ENCODE measurements around the gene SPRED3.

Gene SPRED3

GRCh38 chr19:38412491-38412890 lies 24.0 kb downstream of the SPRED3 start:
- no peak overlapping the region for H3K4me3 ChIP-seq (ENCODE audit: low read depth, low read length)
- no peak for DNase-seq (ENCODE audit: low read depth)
- TF ChIP-seq, protein P1, sequence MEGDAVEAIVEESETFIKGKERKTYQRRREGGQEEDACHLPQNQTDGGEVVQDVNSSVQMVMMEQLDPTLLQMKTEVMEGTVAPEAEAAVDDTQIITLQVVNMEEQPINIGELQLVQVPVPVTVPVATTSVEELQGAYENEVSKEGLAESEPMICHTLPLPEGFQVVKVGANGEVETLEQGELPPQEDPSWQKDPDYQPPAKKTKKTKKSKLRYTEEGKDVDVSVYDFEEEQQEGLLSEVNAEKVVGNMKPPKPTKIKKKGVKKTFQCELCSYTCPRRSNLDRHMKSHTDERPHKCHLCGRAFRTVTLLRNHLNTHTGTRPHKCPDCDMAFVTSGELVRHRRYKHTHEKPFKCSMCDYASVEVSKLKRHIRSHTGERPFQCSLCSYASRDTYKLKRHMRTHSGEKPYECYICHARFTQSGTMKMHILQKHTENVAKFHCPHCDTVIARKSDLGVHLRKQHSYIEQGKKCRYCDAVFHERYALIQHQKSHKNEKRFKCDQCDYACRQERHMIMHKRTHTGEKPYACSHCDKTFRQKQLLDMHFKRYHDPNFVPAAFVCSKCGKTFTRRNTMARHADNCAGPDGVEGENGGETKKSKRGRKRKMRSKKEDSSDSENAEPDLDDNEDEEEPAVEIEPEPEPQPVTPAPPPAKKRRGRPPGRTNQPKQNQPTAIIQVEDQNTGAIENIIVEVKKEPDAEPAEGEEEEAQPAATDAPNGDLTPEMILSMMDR (IDR thresholded peaks at IDR 0.05; ENCODE audit: low read depth, low read length, missing control alignments), result no peak

- TF ChIP-seq, protein P1 (IDR thresholded peaks at IDR 0.05; ENCODE audit: low read depth, low read length, missing control alignments), result no peak
- H3K4me3 ChIP-seq (ENCODE audit: low read depth, low read length), result no peak overlapping the region
- DNase-seq (ENCODE audit: low read depth), result no peak
Measured at GRCh38 chr19:38412961-38413360, 24.5 kb downstream of the SPRED3 start.

- H3K4me3 ChIP-seq (ENCODE audit: low read depth, low read length), result no peak overlapping the region
- TF ChIP-seq, protein P1 (IDR thresholded peaks at IDR 0.05; ENCODE audit: low read depth, low read length, missing control alignments), result no peak
- DNase-seq (ENCODE audit: low read depth), result no peak
Measured at GRCh38 chr19:38413416-38413815, 24.9 kb downstream of the SPRED3 start.

DNA sequence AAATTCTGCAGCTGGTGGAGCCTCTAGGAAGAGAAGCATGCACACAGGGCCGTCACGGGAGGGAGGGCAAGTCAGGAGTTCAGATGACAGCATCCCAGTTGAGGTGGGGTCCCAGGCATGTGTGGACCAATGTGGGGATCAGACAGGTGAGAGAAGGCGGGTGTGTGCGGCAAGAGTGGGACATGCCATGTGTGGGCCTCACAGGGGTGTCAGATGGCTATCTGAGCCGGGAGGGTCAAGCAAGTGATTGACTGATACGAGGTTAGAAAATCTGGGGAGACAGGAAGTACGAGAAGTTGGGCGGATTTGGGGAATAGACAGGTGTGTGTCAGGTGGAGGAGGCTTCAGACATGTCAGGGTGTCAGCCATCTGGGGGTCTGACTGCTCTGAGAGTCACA lies 28.6 kb downstream of the SPRED3 start:
- H3K4me3 ChIP-seq (ENCODE audit: low read depth, low read length), result no peak overlapping the region
- TF ChIP-seq, protein P1 (IDR thresholded peaks at IDR 0.05; ENCODE audit: low read depth, low read length, missing control alignments), result no peak
- no peak for DNase-seq (ENCODE audit: low read depth)

DNA sequence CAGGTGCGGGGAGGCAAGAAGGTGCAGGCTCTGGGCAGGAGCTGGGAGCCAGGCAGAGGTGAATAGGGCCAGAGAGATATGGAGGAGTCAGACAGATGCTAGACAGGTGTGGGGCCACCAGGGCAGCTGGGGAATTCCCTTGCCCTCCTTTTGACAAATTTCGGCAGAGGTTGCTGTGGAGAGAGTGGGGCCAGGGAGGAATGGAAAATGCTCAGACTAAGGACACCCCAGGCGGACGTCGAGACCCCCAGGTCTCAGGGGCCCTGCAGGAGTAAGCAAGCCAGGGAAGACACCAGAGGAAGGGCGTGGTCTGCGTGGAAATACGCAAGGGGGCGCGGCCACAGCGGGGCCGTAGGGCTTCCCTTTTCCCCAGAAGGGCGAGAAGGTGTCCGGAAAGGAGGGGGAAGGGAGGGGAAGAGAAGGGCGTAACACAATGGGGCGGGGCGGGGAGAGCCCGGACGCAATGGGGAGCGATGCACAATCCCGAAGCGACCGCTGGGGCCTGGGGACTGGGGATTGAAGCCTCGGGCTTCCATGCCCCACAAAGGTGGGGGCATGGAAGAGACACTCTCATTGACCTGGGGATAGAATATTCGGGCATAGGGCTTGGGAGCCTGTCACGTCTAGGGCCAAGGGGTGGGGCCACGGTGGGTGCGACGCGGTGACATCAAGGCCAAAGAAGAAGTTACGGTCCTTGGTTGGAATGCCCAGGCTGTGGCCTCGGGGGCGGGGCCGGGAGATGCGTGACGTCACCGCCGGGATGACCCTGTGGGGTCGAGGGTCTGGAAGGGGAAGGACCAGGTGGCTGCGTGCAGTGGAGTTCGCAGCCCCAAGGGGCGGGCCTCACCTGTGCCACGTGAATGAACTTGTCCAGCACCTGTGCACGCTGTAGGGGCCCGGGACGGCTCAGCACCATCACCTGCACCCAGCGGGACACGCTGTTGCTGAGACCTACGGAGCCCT lies 29.3 kb downstream of the SPRED3 start:
- DNase-seq (ENCODE audit: low read depth), result peak; percentile 38

DNA sequence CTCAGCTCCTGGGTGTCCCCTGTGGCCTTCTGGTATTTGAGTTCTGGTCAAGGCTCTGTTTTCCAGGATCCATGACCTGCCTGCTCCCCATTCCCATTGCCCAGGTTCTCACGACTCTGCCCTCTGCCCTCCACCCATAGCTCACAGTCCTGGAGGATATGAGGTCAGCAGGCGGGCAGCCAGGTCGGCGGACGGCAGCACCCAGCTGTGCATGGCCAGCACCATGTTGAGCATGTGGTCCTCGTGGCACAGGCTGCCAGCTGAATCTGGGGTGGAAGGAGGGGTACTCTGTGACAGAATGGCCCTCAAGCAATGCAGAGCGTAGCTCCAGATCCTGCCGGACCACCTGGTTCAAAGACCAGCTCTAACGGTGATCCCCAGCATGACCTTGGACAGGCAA lies 32.4 kb downstream of the SPRED3 start:
- no peak for DNase-seq (ENCODE audit: low read depth)
- TF ChIP-seq, protein P1 (IDR thresholded peaks at IDR 0.05; ENCODE audit: low read depth, low read length, missing control alignments), result no peak
- no peak overlapping the region for H3K4me3 ChIP-seq (ENCODE audit: low read depth, low read length)

More for the DNA sequence above, 29.3 kb downstream of the SPRED3 start:
- peak overlapping the region; percentile 46 for H3K4me3 ChIP-seq (ENCODE audit: low read depth, low read length)
- TF ChIP-seq, protein P1 (IDR thresholded peaks at IDR 0.05; ENCODE audit: low read depth, low read length, missing control alignments), result no peak

Measured in GM12864 (cell line).